Measurements from ENCODE around the gene FAM217B. TPM values are rescaled to one million over a fixed set of nuclear protein-coding genes. Genes with fewer than 3 reads are reported as not detected.

FAM217B gene
- total RNA-seq: 4.2 and 4.9 TPM in 2 replicates

GRCh38 chr20:59940129-59940955 lies at the start of gene FAM217B, which contains the start of gene PPP1R3D:
Gene FAM217B, plus strand, starts transcription at chr20:59940389. Its CDS starts 3,555 bp downstream, at chr20:59943944.
Gene PPP1R3D, minus strand, starts transcription at chr20:59940305. Its CDS starts 374 bp downstream, at chr20:59939931.

GRCh38 chr20:59933296-59933848 lies 6.8 kb upstream of the FAM217B start, which contains the start of gene SYCP2:
Gene SYCP2, minus strand, starts transcription at chr20:59933637. Its CDS starts 11,224 bp downstream, at chr20:59922413.

GRCh38 chr20:59958123-59958522 lies 17.9 kb downstream of the FAM217B start, which contains the start of gene CDH26:
Gene CDH26, plus strand, starts transcription at chr20:59958423. Its CDS starts 304 bp downstream, at chr20:59958727.

Other genes starting within 250 kb of the FAM217B start
- 0.33 and 0.38 TPM in 2 replicates for gene SYCP2, start 6.8 kb upstream of the FAM217B start, total RNA-seq
- gene PPP1R3D, start 84 bp upstream of the FAM217B start, total RNA-seq: 7.5 and 8.9 TPM in 2 replicates
- gene CDH26, start 18.0 kb downstream of the FAM217B start, total RNA-seq: 0.10 TPM in 1 of 2 replicates, not detected in the other